K562 (cell line): Measurements from ENCODE around the gene ERBB4. TPM values are rescaled to one million over a fixed set of nuclear protein-coding genes. Genes with fewer than 3 reads are reported as not detected.

Experiments used
- ATAC-seq: fragments of 200-7000 bp; cut with Tn5 transposase; 3 replicates; pipeline ENCODE4 v1.9.1; 2020; ENCODE audit warnings: moderate library complexity
- BruUV-seq: library from RNA; stranded (reverse); fragments of 400-500 nt; replicated peaks from 2 replicates; lab custom pipeline; 2021; lab: Mats Ljungman, UMichigan
- CTCF ChIA-PET: fragments of 300-600 bp; formaldehyde crosslinking; extraction: SDS; loops from one replicate; lab custom pipeline; 2021; ENCODE audit warnings: low intra/inter-chr PET ratio; lab: Yijun Ruan, JAX
- POLR2A ChIA-PET: fragments of 300-600, 350-650 bp; sonication (Branson Sonifier 250); formaldehyde crosslinking; extraction: SDS; loops from one replicate; lab custom pipeline; 2021; ENCODE audit warnings: antibody characterized with exemption, inconsistent platforms; lab: Yijun Ruan, JAX
- DNase-seq, 4 experiments: peaks; one replicate each; pipeline versions ENCODE4 v3.0.0 to v3.0.0-alpha.2; 2011 to 2018; ENCODE audit warnings: low spot score in 3 of 4, mixed read lengths in 3 of 4; ENCODE audit errors: extremely low read depth in 1 of 4
- FAIRE-seq: peaks from 2 replicates; lab custom pipeline; 2011; peaks lifted over from hg19 to GRCh38; lab: Jason Lieb, UNC
- H2AFZ ChIP-seq: 2 replicates; pipeline ENCODE4 v1.6.0; 2011; ENCODE audit warnings: low read depth, low read length, control low read depth, inconsistent platforms
- H3K27ac ChIP-seq: fragments of 200-600 bp; 3 replicates; pipeline ENCODE4 v1.8.0; 2011; ENCODE audit warnings: low read depth, mild to moderate bottlenecking, control low read depth, inconsistent platforms, low read length, moderate library complexity, mixed read lengths; ENCODE audit errors: extremely low read depth
- H3K27me3 ChIP-seq, 2 experiments: fragments of 300-600 bp in 1 of 2; 2 replicates in 1 of 2; 3 replicates in 1 of 2; pipeline versions ENCODE4 v1.6.0 to v1.8.0; 2011; ENCODE audit warnings: inconsistent platforms in 2 of 2, low read length in 2 of 2, mild to moderate bottlenecking in 1 of 2, mixed read lengths in 1 of 2, moderate library complexity in 1 of 2; ENCODE audit not compliant: control insufficient read depth in 2 of 2, insufficient read depth in 2 of 2
- H3K36me3 ChIP-seq: fragments of 300-600 bp; 3 replicates; pipeline ENCODE4 v1.8.0; 2011; ENCODE audit warnings: mild to moderate bottlenecking, low read length, inconsistent platforms; ENCODE audit not compliant: control insufficient read depth, insufficient read depth
- H3K4me1 ChIP-seq, 2 experiments: fragments of 200-600 bp in 1 of 2; replicated peaks in 1 of 2; 2 replicates in 1 of 2; 3 replicates in 1 of 2; pipeline versions ENCODE4 v1.5.1 to v1.8.0; 2011; ENCODE audit warnings: inconsistent platforms in 2 of 2, low read length in 2 of 2, mild to moderate bottlenecking in 1 of 2, mixed read lengths in 1 of 2, moderate library complexity in 1 of 2; ENCODE audit not compliant: control insufficient read depth in 2 of 2, insufficient read depth in 2 of 2
- H3K4me2 ChIP-seq: 2 replicates; pipeline ENCODE4 v1.6.1; 2011; ENCODE audit warnings: low read length, control low read depth, inconsistent platforms, mixed read lengths; ENCODE audit not compliant: insufficient read depth
- H3K4me3 ChIP-seq: fragments of 200-600 bp; sonication (generic), shearing (Covaris generic); 2 replicates; pipeline ENCODE4 v1.5.1; 2016; ENCODE audit warnings: control low read depth, inconsistent platforms
- H3K79me2 ChIP-seq: fragments of 200-600 bp; 3 replicates; pipeline ENCODE4 v1.8.0; 2011; ENCODE audit warnings: low read length, inconsistent platforms; ENCODE audit not compliant: control insufficient read depth, insufficient read depth
- H3K9ac ChIP-seq, 2 experiments: 2 replicates each; pipeline versions ENCODE4 v1.6.0 to v1.6.1; 2011; ENCODE audit warnings: low read depth in 2 of 2, low read length in 2 of 2, control low read depth in 1 of 2, inconsistent platforms in 1 of 2, mild to moderate bottlenecking in 1 of 2, mixed read lengths in 1 of 2; ENCODE audit not compliant: insufficient read depth in 1 of 2
- H3K9me1 ChIP-seq: one replicate; pipeline ENCODE4 v1.6.0; 2011; ENCODE audit warnings: inconsistent platforms, mild to moderate bottlenecking, low read length, moderate library complexity; ENCODE audit not compliant: control insufficient read depth, insufficient read depth
- H3K9me3 ChIP-seq: replicated peaks from 2 replicates; pipeline ENCODE4 v1.5.1; 2011; ENCODE audit warnings: low read depth, low read length, inconsistent platforms; ENCODE audit not compliant: control insufficient read depth, insufficient read depth
- H4K20me1 ChIP-seq: replicated peaks from 2 replicates; pipeline ENCODE4 v1.6.1; 2011; ENCODE audit warnings: low read length, inconsistent platforms, mixed read lengths; ENCODE audit not compliant: control insufficient read depth, insufficient read depth
- BRD4 ChIP-seq: fragments of 200-600 bp; sonication (generic); IDR thresholded peaks from 2 replicates; pipeline ENCODE4 v1.6.1; 2017; ENCODE audit warnings: inconsistent platforms
- CSDE1 ChIP-seq, 2 experiments: fragments of 450-650 bp; IDR thresholded peaks; 2 replicates each; pipeline ENCODE4 v1.6.1; 2016; ENCODE audit warnings: mild to moderate bottlenecking in 1 of 2
- NR2C1 ChIP-seq, 2 experiments: fragments of 450-650 bp; IDR thresholded peaks; 2 replicates each; pipeline ENCODE4 v1.6.1; 2017; ENCODE audit warnings: mild to moderate bottlenecking in 2 of 2, antibody characterized with exemption in 1 of 2, inconsistent platforms in 1 of 2, missing compliant biosample characterization in 1 of 2, missing genetic modification characterization in 1 of 2
- TAF9B ChIP-seq: fragments of 450-650 bp; IDR thresholded peaks from 2 replicates; pipeline ENCODE4 v1.6.1; 2018; ENCODE audit warnings: mild to moderate bottlenecking; ENCODE audit not compliant: partially characterized antibody
- ZNF124 ChIP-seq: sonication (generic); formaldehyde crosslinking; IDR thresholded peaks from 2 replicates; pipeline ENCODE4 v1.8.1; 2022; ENCODE audit warnings: missing genetic modification reagents
- ZNF75A ChIP-seq: fragments of 450-650 bp; formaldehyde crosslinking; IDR thresholded peaks from 2 replicates; pipeline ENCODE4 v1.4.0; 2020; ENCODE audit warnings: mild to moderate bottlenecking
- WGBS: fragments of 100-300 bp; shearing (Covaris generic); methylation state at CpG from one replicate; pipeline ENCODE4 v1.1.6; 2016; ENCODE audit warnings: low coverage, mixed read lengths; ENCODE audit not compliant: insufficient coverage; ENCODE audit errors: missing lambda C conversion rate; 5-methylcytosine and 5-hydroxymethylcytosine counted together
- in situ Hi-C: fragments of 300-500 bp; cut with MboI; formaldehyde crosslinking; loops from 4 replicates; pipeline ENCODE4 v1.15.0; 2018; ENCODE audit warnings: inconsistent platforms, mixed read lengths
- intact Hi-C: fragments of 100-400 bp; cut with micrococcal nuclease; formaldehyde crosslinking; loops from 2 replicates; pipeline ENCODE4 v1.14.2; 2022
- polyA plus RNA-seq, 8 experiments: library from polyadenylated mRNA; depleted of rRNA in 4 of 8; stranded (reverse) in 5 of 8; unstranded in 3 of 8; fragments of >200 nt; fragmentation: Nextera tagmentation in 2 of 8; fragmentation: Illumina TruSeq in 1 of 8; extraction: Ambion mirVana in 2 of 8; extraction: Trizol in 1 of 8; gene quantifications; 2 replicates each; pipeline versions ENCODE4 v1.2.1 to v1.2.3, GENCODE V29; 2011 to 2014; ENCODE audit warnings: inconsistent platforms in 1 of 8, missing spikeins in 1 of 8
- total RNA-seq, 7 experiments: library from RNA; depleted of rRNA in 6 of 7; stranded (reverse); fragments of >200 nt in 6 of 7; fragmentation: Illumina TruSeq in 2 of 7; extraction: Trizol in 2 of 7; gene quantifications; 2 replicates each; pipeline versions ENCODE4 v1.2.1 to v1.2.3, GENCODE V29; 2011 to 2021; ENCODE audit warnings: low replicate concordance in 1 of 7
- TF ChIP-seq, protein P1 (sequence below): fragments of 450-650 bp; IDR thresholded peaks from 2 replicates; pipeline ENCODE4 v1.7.0; 2016; ENCODE audit warnings: borderline replicate concordance
- TF ChIP-seq, protein P2 (sequence below): sonication (generic); formaldehyde crosslinking; IDR thresholded peaks from 2 replicates; pipeline ENCODE4 v1.8.0; 2022; ENCODE audit warnings: missing genetic modification reagents, mild to moderate bottlenecking, borderline replicate concordance

The ERBB4 gene
- total and polyA plus RNA-seq, 9 of the 15 experiments (the other 6 are each of a cell fraction or from before 2014, with no cell fraction given): not detected

DNA sequence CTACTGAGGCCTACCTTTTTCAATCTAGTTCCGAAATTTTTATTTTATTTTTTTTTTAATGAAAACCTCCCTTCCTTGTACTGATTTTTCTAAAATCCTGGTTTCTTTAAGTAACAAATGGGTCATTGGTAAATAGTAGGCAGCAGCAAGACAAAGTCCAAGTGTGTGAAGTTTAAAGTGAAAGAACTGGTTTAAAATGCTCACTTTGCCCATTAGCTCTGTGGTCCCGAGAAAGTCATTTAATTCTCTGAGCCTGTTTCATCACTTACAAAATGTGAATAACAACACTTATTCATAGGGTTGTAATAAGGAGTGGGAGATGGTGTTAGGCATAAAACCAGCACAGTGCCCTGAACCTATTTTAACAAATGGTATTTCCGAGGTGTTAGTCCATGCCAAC is 426.2 kb downstream of the ERBB4 start:
- no peak for FAIRE-seq
- intact Hi-C loops: no loop called here
- WGBS: 0% methylated on average over 3 of the region's 3 CpGs
- no peak for TF ChIP-seq ZNF124
- TF ChIP-seq ZNF75A (CRISPR knock-in tag): no peak
- TF ChIP-seq, protein P1, sequence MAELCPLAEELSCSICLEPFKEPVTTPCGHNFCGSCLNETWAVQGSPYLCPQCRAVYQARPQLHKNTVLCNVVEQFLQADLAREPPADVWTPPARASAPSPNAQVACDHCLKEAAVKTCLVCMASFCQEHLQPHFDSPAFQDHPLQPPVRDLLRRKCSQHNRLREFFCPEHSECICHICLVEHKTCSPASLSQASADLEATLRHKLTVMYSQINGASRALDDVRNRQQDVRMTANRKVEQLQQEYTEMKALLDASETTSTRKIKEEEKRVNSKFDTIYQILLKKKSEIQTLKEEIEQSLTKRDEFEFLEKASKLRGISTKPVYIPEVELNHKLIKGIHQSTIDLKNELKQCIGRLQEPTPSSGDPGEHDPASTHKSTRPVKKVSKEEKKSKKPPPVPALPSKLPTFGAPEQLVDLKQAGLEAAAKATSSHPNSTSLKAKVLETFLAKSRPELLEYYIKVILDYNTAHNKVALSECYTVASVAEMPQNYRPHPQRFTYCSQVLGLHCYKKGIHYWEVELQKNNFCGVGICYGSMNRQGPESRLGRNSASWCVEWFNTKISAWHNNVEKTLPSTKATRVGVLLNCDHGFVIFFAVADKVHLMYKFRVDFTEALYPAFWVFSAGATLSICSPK: no peak
- no peak for TF ChIP-seq TAF9B
- TF ChIP-seq BRD4: no peak
- TF ChIP-seq NR2C1 (IDR thresholded peaks at IDR 0.05): no peak
- TF ChIP-seq NR2C1 (tag; IDR thresholded peaks at IDR 0.05): no peak
- TF ChIP-seq, protein P2, sequence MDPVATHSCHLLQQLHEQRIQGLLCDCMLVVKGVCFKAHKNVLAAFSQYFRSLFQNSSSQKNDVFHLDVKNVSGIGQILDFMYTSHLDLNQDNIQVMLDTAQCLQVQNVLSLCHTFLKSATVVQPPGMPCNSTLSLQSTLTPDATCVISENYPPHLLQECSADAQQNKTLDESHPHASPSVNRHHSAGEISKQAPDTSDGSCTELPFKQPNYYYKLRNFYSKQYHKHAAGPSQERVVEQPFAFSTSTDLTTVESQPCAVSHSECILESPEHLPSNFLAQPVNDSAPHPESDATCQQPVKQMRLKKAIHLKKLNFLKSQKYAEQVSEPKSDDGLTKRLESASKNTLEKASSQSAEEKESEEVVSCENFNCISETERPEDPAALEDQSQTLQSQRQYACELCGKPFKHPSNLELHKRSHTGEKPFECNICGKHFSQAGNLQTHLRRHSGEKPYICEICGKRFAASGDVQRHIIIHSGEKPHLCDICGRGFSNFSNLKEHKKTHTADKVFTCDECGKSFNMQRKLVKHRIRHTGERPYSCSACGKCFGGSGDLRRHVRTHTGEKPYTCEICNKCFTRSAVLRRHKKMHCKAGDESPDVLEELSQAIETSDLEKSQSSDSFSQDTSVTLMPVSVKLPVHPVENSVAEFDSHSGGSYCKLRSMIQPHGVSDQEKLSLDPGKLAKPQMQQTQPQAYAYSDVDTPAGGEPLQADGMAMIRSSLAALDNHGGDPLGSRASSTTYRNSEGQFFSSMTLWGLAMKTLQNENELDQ: no peak
- no peak for TF ChIP-seq CSDE1 (IDR thresholded peaks at IDR 0.05)

More for the DNA sequence above, 426.2 kb downstream of the ERBB4 start:
- DNase-seq (no peak), ATAC-seq (no peak)
- POLR2A ChIA-PET: no interaction called here
- H3K4me1 ChIP-seq: no peaks in the 10 kb centered on the region
- H3K9me1 ChIP-seq: no peaks in the 10 kb centered on the region
- no peak overlapping the region for H3K4me3 ChIP-seq
- no peaks in the 10 kb centered on the region for H3K9me3 ChIP-seq
- H3K4me2 ChIP-seq: no peak overlapping the region
- H3K27me3 ChIP-seq: no peaks in the 10 kb centered on the region
- in situ Hi-C loops: no loop called here
- no peaks in the 10 kb centered on the region for H3K36me3 ChIP-seq
- H3K79me2 ChIP-seq: no peaks in the 10 kb centered on the region
- no peaks in the 10 kb centered on the region for H4K20me1 ChIP-seq
- H2AFZ ChIP-seq: no peak overlapping the region
- CTCF ChIA-PET: no interaction called here
- BruUV-seq: no TSS peak
- no peak overlapping the region for H3K27ac ChIP-seq
- no peak overlapping the region for H3K9ac ChIP-seq
